Measurements from ENCODE around the gene OSBPL5.

The OSBPL5 gene

GRCh38 chr11:3163241-3163981 is 1.7 kb downstream of the OSBPL5 start:
- DNase-seq, result no peak

GRCh38 chr11:3162410-3163240 is 2.5 kb downstream of the OSBPL5 start:
- no peak for DNase-seq

- DNase-seq, result no peak
These were observed 3.2 kb downstream of the OSBPL5 start for GRCh38 chr11:3161720-3162409.

- DNase-seq, result no peak
These were observed 3.8 kb downstream of the OSBPL5 start for GRCh38 chr11:3161309-3161708.

- peak; percentile 27 to 30 for DNase-seq
These were observed 4.7 kb downstream of the OSBPL5 start for GRCh38 chr11:3160252-3161031.

DNA sequence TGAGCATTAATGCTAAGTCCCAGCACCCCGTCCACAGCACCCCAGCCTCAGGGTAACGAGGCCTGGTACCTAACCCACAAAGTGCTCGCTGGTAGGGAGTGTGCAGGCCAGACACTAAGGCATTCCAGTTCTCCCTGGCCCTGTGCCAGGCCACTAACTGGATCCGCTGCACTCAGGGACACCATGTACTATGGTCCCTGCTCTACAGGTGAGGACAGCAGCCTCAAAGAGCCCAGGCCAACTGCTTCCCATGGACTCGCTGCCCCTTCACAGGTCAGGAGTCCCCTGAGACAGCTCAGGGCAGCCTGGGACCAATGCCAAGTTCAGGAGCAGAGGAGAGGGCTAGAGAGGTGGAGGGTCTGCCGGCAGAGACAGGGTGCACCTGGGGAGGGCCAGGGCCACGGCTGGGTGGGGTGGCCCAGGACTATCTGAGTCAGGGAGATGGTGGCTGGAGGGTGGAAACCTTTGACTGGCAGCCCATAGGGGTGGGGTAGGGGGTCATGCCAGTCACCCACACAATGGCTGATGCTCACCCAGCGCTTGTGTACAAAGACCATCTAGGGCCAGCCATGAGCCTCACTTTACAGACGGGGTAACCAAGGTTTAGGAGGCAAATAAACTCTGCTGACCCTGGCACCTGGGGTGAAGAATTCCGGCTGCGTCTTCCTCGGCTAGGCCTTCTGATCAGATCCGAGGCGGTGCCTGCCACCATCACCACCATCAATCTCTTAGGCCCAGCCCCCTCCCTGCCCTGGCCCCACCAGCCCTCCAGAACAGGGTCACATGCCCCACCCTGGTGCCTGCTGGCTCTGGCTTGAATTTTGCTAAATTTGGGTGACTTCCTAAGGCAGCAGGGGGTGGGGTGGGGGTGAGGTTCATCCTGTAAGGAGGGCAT is 5.6 kb downstream of the OSBPL5 start:
- no peak for DNase-seq

GRCh38 chr11:3158821-3159220 is 6.3 kb downstream of the OSBPL5 start:
- DNase-seq, result no peak

GRCh38 chr11:3158131-3158591 is 6.9 kb downstream of the OSBPL5 start:
- no peak for DNase-seq

DNA sequence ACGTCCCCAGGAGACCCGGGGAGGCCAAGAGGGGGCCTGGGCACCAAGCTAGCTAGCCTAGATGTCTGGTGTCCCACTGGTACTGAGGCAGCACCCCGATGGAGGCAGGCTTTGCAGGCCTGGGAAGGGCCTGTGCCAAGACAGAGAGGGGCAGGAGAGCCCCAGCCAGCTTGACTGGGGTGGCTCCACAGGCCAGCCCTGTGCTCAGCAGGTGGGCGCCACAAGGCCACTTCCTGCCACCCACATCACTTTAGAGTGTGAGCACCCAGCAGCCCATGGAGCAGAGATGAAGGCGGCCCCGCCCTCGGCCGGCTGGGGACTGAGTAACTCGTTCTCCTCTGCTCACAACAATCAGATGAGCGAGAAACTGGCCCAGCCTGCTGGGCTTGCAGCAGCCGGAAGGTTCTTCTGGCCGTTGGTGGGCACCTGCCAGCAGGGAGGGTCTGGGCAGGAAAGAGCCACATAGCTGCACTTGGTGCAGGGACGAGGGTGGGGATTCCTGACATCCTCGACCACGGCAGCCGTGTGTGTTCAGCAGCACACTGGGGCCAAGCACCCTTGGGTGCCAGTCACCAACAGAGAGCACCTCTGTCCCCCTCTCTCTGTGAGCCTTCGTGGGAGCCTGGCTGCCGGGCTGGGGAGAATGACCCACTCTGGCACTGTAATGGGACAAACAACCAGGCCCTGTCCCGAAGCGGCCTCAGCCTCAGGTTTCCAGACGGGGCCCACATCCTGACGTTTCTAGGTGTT is 7.6 kb downstream of the OSBPL5 start:
- no peak for DNase-seq

DNA sequence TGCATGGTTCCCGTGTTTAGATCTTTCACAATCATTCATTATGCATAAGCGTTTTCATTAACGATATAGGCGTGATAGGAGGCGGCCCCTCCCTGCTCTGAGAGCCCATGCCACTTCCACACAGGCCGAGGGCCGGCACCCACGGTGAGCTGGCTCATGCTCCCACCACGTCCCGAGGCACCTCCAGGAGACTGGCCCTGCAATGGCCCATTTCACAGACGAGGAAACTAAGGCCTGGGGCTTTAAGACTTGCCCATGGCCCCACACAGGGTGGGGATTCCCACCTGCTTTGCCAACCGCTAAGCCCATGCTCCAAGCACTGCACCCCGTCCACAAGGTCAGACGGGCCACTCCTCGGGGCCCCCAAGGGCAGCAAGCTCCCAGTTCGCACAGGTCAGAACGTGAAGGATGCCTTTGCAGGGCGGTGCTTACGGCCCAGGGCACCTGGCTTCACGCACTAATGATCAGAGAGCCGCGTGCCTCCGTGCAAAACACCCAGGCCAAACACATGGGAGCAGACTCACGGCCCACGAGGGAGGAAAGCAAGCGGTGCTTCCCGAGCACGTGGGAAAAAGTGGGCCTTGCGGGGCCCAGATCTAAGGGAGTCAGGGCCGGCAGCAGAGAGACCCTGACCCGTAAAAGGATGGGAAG is 8.3 kb downstream of the OSBPL5 start:
- no peak for DNase-seq

DNA sequence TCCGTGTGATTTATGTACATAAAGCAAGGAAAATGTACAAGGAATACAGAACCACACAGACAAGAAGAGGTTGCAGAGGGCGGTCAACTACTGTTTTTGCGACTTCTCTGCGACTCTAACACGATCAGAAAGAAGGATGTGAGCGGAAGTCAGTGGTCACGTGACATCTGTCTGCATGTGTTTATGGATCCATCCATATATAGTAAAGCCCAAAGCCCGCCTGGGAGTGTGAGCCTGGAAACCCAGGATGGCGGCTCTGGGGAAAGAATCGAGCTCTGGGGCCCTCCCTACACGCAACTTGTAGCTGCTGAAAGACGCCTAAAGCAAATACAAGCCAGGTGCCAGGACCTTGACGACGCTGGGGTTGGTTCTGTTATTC is 8.8 kb downstream of the OSBPL5 start:
- no peak for DNase-seq

DNA sequence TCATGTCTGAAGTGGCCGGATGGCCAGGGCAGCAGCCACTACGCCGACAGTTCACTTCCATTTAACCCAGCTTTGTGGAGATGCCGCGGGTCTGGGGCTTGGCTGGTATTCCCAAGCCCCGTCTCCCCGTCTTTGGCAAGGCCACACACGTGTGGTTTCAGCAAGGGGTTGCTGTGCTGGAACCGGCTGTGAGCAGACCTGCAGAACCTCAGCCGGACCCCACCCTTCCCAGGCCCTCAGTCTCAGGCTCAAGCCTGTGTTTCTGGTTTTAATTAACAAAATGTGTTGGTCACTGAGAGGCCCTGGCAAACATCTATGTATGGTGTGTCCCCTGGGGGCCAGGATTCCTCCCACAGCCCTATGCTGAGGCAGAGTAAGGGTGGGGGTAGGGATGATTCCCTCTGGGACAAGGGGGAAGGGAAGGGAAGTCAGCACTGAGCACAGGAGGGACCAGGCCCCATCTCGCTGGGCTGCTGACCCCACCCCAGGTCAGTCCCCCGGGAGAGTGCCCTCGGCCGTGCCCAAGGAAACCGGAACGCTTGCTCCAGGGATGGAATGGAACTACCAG is 9.3 kb downstream of the OSBPL5 start:
- DNase-seq, result no peak

DNA sequence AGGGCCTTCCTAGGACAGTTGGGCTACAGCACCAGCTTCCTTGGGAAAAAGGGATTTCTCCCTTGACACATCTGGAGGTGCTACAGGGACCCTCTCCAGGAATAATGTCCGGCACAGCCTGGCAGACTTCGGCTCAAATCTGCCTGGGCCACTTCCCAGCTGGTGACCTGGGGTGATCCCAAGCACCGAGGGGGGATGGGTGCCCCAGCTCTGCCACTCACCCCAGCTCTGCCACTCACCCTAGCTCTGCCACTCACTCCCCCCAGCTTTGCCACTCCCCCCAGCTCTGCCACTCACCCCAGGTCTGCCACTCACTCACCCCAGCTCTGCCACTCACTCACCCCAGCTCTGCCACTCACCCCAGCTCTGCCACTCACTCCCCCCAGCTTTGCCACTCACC is 9.9 kb downstream of the OSBPL5 start:
- no peak for DNase-seq

DNA sequence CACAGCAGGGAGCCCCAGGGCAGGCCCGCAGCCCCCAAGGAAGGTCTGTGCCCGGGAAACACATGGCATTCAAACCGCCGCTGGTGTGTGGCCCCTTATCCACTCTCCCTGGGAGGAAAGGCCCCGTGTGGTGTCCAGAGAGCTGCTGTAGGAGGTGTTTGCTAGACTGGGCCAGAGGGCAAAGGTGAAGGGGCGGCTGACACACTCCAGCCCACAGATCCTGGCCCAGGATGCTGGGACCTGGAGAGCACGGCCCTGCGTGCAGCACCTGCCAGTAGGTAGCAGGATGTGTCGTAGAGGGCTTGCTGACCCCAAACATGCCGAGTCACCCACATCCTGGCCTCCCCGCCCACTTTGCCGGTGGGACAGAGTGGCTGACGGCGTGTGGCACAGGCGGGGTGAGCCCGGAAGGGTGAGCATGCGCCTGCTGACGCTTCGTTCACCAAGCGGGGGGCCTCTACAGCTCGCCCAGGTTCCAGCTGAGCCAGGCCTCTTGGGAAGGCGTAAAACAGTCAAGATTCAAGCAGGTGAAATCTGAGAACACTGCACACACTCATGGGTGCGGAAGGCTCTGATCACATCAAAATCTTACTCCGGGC is 11.0 kb downstream of the OSBPL5 start:
- DNase-seq, result no peak

DNA sequence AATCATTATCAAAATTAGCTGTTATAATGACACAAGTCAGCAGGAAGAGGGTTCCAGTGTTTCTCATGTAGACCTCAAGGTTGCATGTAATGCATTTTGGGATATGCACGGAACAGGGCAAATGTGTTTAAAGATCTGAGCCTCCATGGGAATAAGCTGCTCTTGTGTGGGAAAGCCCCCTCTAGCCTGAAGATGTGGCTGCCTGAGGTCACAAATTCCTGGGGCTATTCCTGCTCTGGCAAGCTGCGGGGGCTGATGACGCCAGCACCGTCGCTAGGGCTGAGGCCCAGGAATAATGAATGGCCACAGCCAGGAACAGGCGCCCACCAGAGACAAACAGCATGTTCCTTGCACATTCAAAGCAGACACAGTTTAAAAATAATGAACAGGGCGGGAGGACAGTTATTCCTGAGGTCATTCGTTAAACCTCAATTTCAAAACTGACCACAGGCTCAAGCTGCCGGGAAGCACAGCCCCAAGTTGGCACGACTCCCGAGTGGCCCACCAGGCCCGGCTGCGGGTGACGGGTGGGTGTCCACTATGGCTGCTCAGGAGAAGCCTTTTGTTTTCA is 11.7 kb downstream of the OSBPL5 start:
- no peak for DNase-seq

GRCh38 chr11:3152471-3153110 is 12.5 kb downstream of the OSBPL5 start:
- no peak for DNase-seq

- no peak for DNase-seq
These were observed 14.4 kb downstream of the OSBPL5 start for GRCh38 chr11:3150726-3151125.

- no peak for DNase-seq
These were observed 15.3 kb downstream of the OSBPL5 start for GRCh38 chr11:3149852-3150188.
